Left renal cortex interstitium (tissue), 4 donors: ENCODE results near the gene NRM. TPM values are rescaled to one million over a fixed set of nuclear protein-coding genes. Genes with fewer than 3 reads are reported as not detected.
"Not testable (repeated sequence)": the region's sequence is repeated elsewhere in the genome, so short reads cannot be mapped to it uniquely, and the experiment has no call there.

Source experiments
- DNase-seq, 4 donors: peaks; one replicate each; pipeline ENCODE4 v3.0.0-alpha.2; 2013; ENCODE audit warnings: low read depth in 4 of 4, low spot score in 2 of 4, missing footprints in 1 of 4
- polyA plus RNA-seq, 4 donors: library from polyadenylated mRNA; unstranded; fragments of 120-200 nt; gene quantifications; one replicate each; pipeline ENCODE4 v1.2.1, GENCODE V29; 2013; ENCODE audit not compliant: insufficient read length in 4 of 4

Gene NRM
- polyA plus RNA-seq, 4 donors: 30.0 to 44.4 (median 36.6) TPM

- DNase-seq: peak; percentile 60 to 86 (median 84)
These were observed 30.6 kb upstream of the NRM start for GRCh38 chr6:30721198-30722024.

DNA sequence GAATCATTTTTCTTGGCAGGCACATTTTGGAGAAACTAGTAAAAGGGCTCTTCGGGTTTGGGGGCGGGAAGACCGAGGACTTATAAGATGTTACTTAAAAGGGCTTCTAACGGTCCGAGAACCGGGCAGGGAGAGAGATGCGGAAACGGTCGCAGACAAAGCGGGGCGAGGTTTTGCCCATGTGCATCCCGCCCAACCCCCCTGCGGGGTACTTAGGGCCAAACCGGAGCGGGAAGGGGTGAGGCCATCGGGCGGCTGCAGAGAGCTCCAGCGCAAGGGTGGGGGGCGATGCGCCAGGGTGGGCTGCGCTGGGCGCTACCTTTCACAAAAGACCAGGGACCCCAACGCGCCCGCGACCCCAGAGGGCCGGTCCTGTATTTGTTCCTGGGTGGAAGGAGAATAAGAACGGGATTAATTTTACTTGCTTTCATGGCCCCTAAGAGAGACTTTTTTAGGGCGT, 30.0 kb upstream of the NRM start:
- peak in 1 of 4 donors; percentile 25 for DNase-seq

DNA sequence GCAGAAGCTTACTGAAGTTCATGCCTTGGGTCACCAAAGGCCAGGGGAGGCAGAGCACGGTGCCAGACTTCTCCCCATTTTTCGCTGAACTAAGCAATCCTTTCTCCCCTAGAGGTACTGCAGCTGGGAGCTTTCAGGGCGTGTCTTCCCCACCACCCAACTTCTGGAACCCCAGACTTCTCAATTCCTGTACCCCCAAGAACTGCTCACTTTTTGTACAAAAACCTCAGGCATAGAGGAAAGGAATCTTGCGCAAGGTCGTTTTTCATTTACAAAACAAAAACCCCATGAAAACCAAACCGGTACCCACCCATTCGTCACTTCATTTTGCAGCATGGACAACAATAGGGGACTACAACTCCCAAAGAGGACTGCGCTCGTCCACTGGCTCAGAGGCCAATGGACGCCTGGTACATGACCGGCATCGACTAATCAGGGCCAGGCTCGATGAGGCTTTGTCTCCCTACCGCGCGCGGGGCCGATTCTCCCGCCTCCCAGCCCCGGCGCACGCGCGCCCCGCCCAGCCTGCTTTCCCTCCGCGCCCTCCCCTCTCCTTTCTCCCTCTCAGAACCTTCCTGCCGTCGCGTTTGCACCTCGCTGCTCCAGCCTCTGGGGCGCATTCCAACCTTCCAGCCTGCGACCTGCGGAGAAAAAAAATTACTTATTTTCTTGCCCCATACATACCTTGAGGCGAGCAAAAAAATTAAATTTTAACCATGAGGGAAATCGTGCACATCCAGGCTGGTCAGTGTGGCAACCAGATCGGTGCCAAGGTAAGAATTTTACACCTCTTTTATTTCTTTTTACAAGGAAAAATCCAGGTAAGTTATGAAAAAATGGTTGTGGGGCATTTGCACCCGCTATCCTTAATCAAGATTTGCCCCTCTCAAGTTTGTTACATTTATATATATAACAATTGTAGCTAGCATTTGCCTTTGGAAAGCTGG, 29.3 kb upstream of the NRM start, which contains the start of gene TUBB:
Gene TUBB, plus strand, starts transcription at position 562 of the 947 bp plus-strand sequence. Its CDS starts 155 bp downstream, at position 717.
- peak; percentile 95 to 97 (median 96) for DNase-seq

GRCh38 chr6:30719356-30719755, 28.6 kb upstream of the NRM start:
- DNase-seq: no peak

GRCh38 chr6:30717845-30718720, 27.3 kb upstream of the NRM start:
- DNase-seq: not testable (repeated sequence)

GRCh38 chr6:30717129-30717844, 26.5 kb upstream of the NRM start, which contains the start of gene MDC1:
MDC1 (minus strand) TSS chr6:30717281; CDS start chr6:30715175, 2,106 bp downstream.
- peak; percentile 97 to 99 (median 98) for DNase-seq

GRCh38 chr6:30716879-30717128, 26.0 kb upstream of the NRM start:
- peak in 1 of 4 donors; percentile 50 for DNase-seq

GRCh38 chr6:30714263-30714662, 23.5 kb upstream of the NRM start:
- DNase-seq: no peak

GRCh38 chr6:30712441-30712945, 21.7 kb upstream of the NRM start:
- no peak for DNase-seq

DNA sequence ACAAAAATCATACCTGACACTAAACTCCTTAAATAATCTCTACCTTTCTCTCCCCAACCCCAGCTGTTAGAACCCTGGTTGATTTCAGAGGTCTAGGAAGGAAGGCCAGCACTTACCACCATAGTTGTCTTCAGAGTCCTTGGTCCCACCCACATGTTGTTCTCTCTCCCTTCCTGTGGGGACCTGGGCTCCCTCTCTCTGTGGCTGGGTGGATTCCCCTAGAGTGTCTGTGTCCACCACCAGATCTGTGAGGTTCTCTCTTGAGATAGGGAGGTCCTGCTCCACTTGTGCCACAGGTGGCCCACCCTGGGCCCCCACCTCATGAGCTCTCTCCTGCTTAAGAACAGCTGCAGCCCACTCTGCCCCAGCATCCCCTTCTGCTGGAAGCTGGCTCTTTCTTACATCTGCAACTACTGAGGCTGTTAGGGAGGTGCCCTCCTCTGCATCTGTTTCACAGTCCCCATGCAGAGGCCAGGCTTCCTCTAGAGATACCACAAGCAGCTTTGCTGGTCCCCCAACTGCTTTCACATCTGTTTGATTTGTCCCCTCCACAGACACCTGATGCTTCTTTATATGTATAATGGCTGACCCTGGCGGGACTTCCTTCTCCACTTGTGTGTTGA, 21.1 kb upstream of the NRM start:
- no peak for DNase-seq

DNA sequence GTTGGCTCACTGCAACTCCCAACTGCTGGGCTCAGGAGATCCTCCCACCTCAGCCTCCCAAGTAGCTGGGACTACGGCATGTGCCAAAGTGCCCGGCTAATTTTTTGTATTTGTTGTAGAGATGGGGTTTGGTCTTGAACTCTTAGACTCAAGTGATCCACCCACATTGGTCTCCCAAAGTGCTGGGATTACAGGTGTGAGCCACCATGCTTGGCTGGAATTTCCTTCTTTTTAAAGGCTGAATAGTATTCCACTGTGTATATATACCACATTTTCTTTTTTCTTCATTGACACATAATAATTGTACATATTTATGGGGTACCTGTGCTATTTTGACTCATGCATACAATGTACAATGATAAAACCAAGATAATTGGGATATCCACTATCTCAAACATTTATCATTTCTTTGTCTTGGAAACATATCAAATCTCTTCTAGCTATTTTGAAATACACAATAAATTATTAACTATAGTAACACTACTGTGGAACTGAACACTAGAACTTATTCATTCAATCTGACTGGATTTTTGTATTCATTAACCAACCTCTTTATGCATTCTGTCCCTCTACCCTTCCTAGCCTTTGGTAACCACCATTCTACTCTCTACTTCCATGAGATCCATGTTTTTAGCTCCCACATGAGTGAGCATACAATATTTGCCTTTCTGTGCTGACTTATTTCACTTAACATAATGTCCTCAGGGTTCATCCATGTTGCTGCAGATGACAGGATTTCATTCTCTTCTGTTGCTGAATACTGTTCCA, 18.5 kb upstream of the NRM start:
- no peak for DNase-seq

- no peak for DNase-seq
These were observed 16.6 kb upstream of the NRM start for GRCh38 chr6:30707281-30707850.

- DNase-seq: no peak
These were observed 14.8 kb upstream of the NRM start for GRCh38 chr6:30705620-30706019.

DNA sequence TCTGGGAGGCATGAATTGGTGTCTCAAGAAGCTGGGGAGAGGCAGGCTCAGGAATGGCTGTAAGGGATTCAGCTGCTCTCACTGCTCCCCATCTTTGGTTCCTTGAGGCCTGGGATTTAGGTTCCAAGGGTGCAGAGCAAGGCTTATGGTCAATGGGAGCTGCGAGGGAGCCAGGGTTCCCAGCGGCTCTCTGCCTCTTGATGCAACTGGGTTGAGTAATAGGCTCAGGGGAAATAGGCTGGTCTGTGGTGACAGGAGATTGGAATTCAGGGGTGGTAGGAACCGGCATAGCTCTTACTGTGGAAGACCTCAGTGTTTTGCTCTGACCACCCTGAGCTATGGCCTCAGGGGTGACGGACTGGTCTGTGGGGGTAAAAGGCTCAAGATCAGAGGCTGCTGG, 13.0 kb upstream of the NRM start:
- no peak for DNase-seq

GRCh38 chr6:30703011-30703410, 12.2 kb upstream of the NRM start:
- no peak for DNase-seq

- DNase-seq: no peak
These were observed 9.6 kb upstream of the NRM start for GRCh38 chr6:30700340-30700739.

DNA sequence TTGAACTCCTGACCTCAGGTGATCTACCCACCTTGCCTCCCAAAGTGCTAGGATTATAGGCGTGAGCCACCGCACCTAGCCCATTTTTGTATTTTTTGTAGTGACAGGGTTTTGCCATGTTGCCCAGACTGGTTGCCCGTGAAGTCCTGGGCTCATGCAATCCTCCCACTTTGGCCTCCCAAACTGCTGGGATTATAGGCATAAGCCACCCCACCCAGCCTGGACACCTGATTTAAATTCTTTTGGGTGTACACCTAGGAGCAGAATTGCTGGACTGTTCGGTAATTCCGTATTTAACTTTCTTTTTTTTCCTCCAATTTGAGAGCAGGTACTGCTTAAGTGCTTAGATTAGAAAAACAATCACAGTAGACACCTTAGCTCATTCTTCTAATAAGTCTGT, 5.6 kb upstream of the NRM start:
- no peak for DNase-seq
